Activated T-cell treated with anti-CD3 and anti-CD28 coated beads, Interleukin-2, amount 50 U/mL, for 4 hours (primary cell): ENCODE results near the gene CDC34. TPM values are rescaled to one million over a fixed set of nuclear protein-coding genes. Genes with fewer than 3 reads are reported as not detected.
A peak's percentile ranks its signal among the peaks of the same experiment; 100 is the strongest.

Experiments used
- ATAC-seq, 2 donors: fragments of 200-7000 bp; cut with Tn5 transposase; one replicate each; pipeline ENCODE4 v1.10.0; 2021
- DNase-seq: peaks from one replicate; pipeline ENCODE4 v3.0.0-alpha.2; 2020
- H3K27me3 Mint-ChIP-seq: one replicate; pipeline ENCODE4 v1.8.0; 2021; ENCODE audit warnings: low read depth, mixed read lengths
- H3K36me3 Mint-ChIP-seq: one replicate; pipeline ENCODE4 v1.8.0; 2022; ENCODE audit warnings: mixed read lengths; ENCODE audit not compliant: insufficient read depth
- H3K4me1 Mint-ChIP-seq: one replicate; pipeline ENCODE4 v1.8.0; 2021; ENCODE audit warnings: low read depth, mixed read lengths
- H3K4me3 Mint-ChIP-seq: one replicate; pipeline ENCODE4 v1.8.0; 2021; ENCODE audit warnings: mild to moderate bottlenecking, moderate library complexity, mixed read lengths
- H3K9me3 Mint-ChIP-seq: one replicate; pipeline ENCODE4 v1.8.0; 2021; ENCODE audit warnings: mixed read lengths
- total RNA-seq, 3 donors: library from RNA; stranded (reverse); gene quantifications; one replicate each; pipeline ENCODE4 v1.2.1, GENCODE V29; 2021

CDC34 gene
- total RNA-seq, 3 donors from 2014 or later: 42.1 to 48.7 (median 45.7) TPM

GRCh38 chr19:538641-539428 is 7.3 kb downstream of the CDC34 start:
- DNase-seq: no peak
- Mint-ChIP-seq H3K4me1 (peaks cover 15% of the 10 kb centered on the region), H3K36me3 (peaks cover 6% of the 10 kb centered on the region), H3K9me3 (no peaks in the 10 kb centered on the region), H3K27me3 (no peaks in the 10 kb centered on the region), H3K4me3 (no peak overlapping the region)
- no peak for ATAC-seq

- ATAC-seq (no peak), DNase-seq (no peak)
- no peak overlapping the region for H3K4me3 Mint-ChIP-seq
- peaks cover 17% of the 10 kb centered on the region for H3K4me1 Mint-ChIP-seq
- H3K27me3 Mint-ChIP-seq: no peaks in the 10 kb centered on the region
- H3K36me3 Mint-ChIP-seq: peaks cover 6% of the 10 kb centered on the region
- no peaks in the 10 kb centered on the region for H3K9me3 Mint-ChIP-seq
These were observed 8.0 kb downstream of the CDC34 start for GRCh38 chr19:539429-540030.

- peaks cover 20% of the 10 kb centered on the region for H3K4me1 Mint-ChIP-seq
- no peak overlapping the region for H3K4me3 Mint-ChIP-seq
- no peaks in the 10 kb centered on the region for H3K9me3 Mint-ChIP-seq
- peaks cover 6% of the 10 kb centered on the region for H3K36me3 Mint-ChIP-seq
- DNase-seq (no peak), ATAC-seq (no peak)
- H3K27me3 Mint-ChIP-seq: no peaks in the 10 kb centered on the region
These were observed 9.5 kb downstream of the CDC34 start for GRCh38 chr19:540867-541637.

GRCh38 chr19:541699-542098 is 10.1 kb downstream of the CDC34 start:
- no peak for DNase-seq
- Mint-ChIP-seq H3K27me3 (no peaks in the 10 kb centered on the region), H3K36me3 (peaks cover 6% of the 10 kb centered on the region), H3K9me3 (no peaks in the 10 kb centered on the region), H3K4me3 (no peak overlapping the region), H3K4me1 (peaks cover 20% of the 10 kb centered on the region)
- ATAC-seq: no peak

GRCh38 chr19:542173-542866 is 10.8 kb downstream of the CDC34 start:
- ATAC-seq: no peak
- H3K27me3 Mint-ChIP-seq: no peaks in the 10 kb centered on the region
- peaks cover 20% of the 10 kb centered on the region for H3K4me1 Mint-ChIP-seq
- no peak for DNase-seq
- H3K4me3 Mint-ChIP-seq: no peak overlapping the region
- H3K9me3 Mint-ChIP-seq: no peaks in the 10 kb centered on the region
- H3K36me3 Mint-ChIP-seq: peaks cover 6% of the 10 kb centered on the region

- DNase-seq: peak; percentile 71
- peaks cover 6% of the 10 kb centered on the region for H3K36me3 Mint-ChIP-seq
- peaks cover 20% of the 10 kb centered on the region for H3K4me1 Mint-ChIP-seq
- H3K4me3 Mint-ChIP-seq: peak within 1 kb of the TSS; percentile 84
- H3K9me3 Mint-ChIP-seq: no peaks in the 10 kb centered on the region
- ATAC-seq: peak; percentile 96 to 97
- no peaks in the 10 kb centered on the region for H3K27me3 Mint-ChIP-seq
These were observed 12.5 kb downstream of the CDC34 start, which contains the start of gene GZMM for GRCh38 chr19:543910-544608. GZMM (plus strand) TSS chr19:544053; CDS start chr19:544072, 19 bp downstream.

- peaks cover 21% of the 10 kb centered on the region for H3K4me1 Mint-ChIP-seq
These were observed 15.6 kb downstream of the CDC34 start for GRCh38 chr19:547117-547516.

GRCh38 chr19:547836-548720 is 16.5 kb downstream of the CDC34 start:
- H3K4me3 Mint-ChIP-seq: no peak overlapping the region
- no peak for ATAC-seq

More at GRCh38 chr19:547117-547516, 15.6 kb downstream of the CDC34 start:
- ATAC-seq (no peak), DNase-seq (no peak)
- Mint-ChIP-seq H3K27me3 (no peaks in the 10 kb centered on the region), H3K4me3 (no peak overlapping the region), H3K9me3 (no peaks in the 10 kb centered on the region), H3K36me3 (peaks cover 6% of the 10 kb centered on the region)

GRCh38 chr19:548886-549830 is 17.6 kb downstream of the CDC34 start:
- no peaks in the 10 kb centered on the region for H3K9me3 Mint-ChIP-seq
- H3K4me1 Mint-ChIP-seq: peaks cover 10% of the 10 kb centered on the region
- ATAC-seq (no peak), DNase-seq (no peak)
- H3K4me3 Mint-ChIP-seq: no peak overlapping the region
- no peaks in the 10 kb centered on the region for H3K27me3 Mint-ChIP-seq
- peaks cover 6% of the 10 kb centered on the region for H3K36me3 Mint-ChIP-seq

More at GRCh38 chr19:547836-548720, 16.5 kb downstream of the CDC34 start:
- no peaks in the 10 kb centered on the region for H3K9me3 Mint-ChIP-seq
- H3K4me1 Mint-ChIP-seq: peaks cover 21% of the 10 kb centered on the region
- DNase-seq: no peak
- no peaks in the 10 kb centered on the region for H3K27me3 Mint-ChIP-seq
- peaks cover 6% of the 10 kb centered on the region for H3K36me3 Mint-ChIP-seq

- ATAC-seq: no peak
- Mint-ChIP-seq H3K4me1 (peaks cover 2% of the 10 kb centered on the region), H3K27me3 (no peaks in the 10 kb centered on the region)
These were observed 23.3 kb downstream of the CDC34 start for GRCh38 chr19:554817-555216.

GRCh38 chr19:555474-555808 is 23.9 kb downstream of the CDC34 start:
- Mint-ChIP-seq H3K4me3 (no peak overlapping the region), H3K4me1 (peaks cover 2% of the 10 kb centered on the region), H3K9me3 (no peaks in the 10 kb centered on the region), H3K36me3 (no peaks in the 10 kb centered on the region), H3K27me3 (no peaks in the 10 kb centered on the region)
- no peak for DNase-seq
- no peak for ATAC-seq

More at GRCh38 chr19:554817-555216, 23.3 kb downstream of the CDC34 start:
- Mint-ChIP-seq H3K9me3 (no peaks in the 10 kb centered on the region), H3K36me3 (no peaks in the 10 kb centered on the region), H3K4me3 (no peak overlapping the region)
- no peak for DNase-seq
